GM21528 (cell line): Measurements from ENCODE around the gene AKAP8.
"Not testable (repeated sequence)": the region's sequence is repeated elsewhere in the genome, so short reads cannot be mapped to it uniquely, and the experiment has no call there.

Source experiments
- ATAC-seq: cut with Tn5 transposase; IDR thresholded peaks from one replicate; pipeline ENCODE4 v1.9.1; 2021; ENCODE audit warnings: mild to moderate bottlenecking, moderate library complexity; ENCODE audit not compliant: unreplicated experiment, low FRiP score

The AKAP8 gene

DNA sequence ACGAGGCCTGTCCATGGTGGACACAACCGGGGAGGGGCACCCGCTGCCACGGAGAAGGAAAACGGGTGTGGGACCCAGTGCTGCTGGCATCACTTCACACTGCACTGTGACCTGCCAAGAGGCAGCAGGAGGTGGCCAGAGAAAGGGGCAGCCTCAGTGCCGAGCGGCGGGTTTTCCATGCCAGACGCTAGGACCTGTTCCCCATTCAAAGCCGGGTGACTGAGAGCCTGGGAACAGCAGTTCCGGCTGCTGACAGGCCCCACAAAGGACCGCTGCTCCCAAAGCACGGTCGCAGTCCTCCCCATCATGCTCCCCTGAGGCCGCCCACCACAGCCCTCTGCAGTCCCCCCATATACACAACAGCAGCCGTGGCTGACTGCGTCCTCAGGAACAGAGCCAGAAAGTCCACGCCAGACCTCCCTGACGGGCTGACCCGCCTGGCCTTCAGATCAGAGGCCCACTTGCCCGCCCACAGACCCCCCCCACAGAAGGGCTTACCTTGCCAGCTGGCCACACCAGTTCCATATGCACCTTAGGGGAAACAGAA is 5.4 kb downstream of the AKAP8 start:
- no peak for ATAC-seq

DNA sequence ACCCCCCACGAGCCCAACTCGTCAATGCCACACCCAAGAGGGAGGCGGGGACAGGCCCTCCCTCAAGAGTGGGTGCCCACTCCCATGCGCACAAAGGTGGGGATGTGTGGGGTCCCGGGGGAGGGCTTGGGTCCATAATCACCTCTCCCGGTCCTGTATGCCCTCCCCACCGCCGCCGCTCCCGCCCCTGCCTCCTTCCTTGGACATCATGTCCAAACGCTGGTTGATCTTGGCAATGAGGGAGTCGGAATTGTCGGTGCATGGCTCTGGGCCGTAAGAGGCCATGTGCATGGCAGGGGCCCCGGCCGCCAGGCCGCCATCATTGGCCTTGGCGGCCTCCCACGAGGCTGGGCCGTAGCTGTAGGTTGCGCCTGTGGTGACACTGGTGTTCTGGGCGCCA is 5.9 kb downstream of the AKAP8 start:
- no peak for ATAC-seq

DNA sequence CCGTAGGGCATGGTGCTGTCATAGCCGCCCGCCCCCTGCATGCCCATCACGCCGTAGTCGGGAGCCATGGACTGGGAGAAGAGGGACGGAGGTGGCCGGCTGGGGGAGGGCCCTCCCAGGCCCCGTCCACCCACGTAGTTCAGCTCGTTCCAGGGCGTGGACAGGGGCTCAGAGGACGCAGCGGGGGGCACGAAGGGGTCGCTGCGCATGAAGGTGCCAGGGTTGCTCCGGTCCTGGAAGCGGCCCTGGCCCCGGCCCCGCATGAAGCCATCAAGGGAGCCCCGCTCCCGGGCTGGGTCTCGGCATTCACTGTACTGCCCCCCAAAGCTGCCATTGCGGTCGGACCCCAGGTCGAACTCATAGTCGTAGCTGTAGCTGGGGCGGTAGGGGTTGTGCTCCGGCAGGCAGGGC is 6.7 kb downstream of the AKAP8 start:
- ATAC-seq: no peak

DNA sequence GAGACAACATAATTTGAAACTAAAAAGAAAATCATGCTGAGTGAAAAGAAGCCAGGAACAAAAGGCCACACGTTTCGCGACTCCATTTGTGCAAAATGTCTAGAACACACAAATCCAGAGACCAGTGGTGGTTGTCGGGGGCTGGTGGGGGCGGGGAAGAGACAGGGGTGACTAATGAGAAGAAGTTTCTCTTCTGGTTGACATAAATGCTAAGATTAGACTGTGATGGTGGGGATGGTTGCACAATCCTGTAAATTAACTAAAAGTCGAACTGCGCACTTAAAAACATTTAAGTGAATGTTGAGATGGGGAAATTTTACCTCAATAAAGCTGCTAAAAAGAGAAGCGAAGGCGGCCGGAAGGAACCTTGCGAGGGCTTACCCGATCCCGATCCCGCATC is 7.1 kb downstream of the AKAP8 start:
- no peak for ATAC-seq

DNA sequence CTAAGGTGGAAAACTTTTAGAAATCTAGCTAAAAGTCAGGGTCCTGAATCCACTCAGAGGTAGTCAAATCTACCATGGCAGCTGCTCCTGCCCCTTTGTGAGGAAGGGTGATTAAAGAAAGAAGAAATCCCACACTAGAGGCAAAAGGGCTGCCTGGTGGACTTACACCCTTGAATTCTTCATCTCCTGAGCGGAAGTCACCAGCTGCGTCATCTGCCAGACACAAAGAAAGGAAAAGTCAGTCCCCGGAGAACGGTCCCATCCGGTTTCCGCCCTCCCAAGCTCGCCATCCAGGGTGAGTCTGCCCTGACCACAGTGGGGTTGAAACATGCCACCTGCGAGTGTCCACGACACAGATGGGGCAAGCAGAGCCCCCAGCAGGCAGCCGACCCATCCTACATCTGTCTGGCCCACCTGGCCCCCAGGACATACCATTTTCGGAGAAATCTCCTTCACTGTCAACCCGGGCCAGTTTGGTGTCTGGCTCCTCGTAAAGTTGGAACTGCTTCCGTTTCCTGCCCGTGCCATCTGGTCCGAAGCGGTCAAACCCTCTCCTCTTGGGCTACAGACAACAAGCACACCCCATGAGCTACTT is 7.7 kb downstream of the AKAP8 start:
- no peak for ATAC-seq

DNA sequence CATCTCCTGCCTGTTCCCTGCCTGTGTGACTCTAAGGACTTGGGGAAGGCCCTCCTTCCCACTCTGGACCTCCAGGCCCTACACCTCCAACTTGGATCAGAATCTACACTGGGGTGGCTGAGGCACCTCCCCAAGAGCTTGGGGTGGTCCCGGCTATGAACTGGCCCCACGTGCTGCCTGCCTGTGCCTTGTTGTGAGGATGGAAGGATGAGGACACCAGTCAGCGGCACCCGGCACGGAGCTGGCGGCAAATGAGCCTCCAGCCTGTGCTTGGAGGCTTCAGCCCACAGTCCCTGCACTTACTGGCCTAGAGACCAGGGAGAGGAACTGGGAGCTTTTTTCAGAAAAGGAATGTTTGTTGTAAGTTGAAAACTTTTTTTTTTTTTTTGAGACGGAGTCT is 8.5 kb downstream of the AKAP8 start:
- no peak for ATAC-seq

DNA sequence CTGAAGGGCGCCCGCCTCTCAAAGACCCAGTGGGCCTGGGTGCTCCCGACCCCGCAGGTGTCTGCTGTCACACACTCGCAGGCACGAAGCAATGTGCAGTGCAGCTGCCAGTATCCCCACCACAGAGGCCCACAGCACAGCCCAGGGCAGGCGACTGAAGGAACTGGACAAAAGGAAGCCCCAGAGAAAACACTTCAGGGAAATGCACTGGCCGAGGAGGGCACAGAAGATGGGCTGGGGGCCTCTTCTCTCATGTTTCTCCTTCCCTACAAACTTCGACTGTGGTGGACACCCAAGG is 10.0 kb downstream of the AKAP8 start:
- ATAC-seq: no peak

DNA sequence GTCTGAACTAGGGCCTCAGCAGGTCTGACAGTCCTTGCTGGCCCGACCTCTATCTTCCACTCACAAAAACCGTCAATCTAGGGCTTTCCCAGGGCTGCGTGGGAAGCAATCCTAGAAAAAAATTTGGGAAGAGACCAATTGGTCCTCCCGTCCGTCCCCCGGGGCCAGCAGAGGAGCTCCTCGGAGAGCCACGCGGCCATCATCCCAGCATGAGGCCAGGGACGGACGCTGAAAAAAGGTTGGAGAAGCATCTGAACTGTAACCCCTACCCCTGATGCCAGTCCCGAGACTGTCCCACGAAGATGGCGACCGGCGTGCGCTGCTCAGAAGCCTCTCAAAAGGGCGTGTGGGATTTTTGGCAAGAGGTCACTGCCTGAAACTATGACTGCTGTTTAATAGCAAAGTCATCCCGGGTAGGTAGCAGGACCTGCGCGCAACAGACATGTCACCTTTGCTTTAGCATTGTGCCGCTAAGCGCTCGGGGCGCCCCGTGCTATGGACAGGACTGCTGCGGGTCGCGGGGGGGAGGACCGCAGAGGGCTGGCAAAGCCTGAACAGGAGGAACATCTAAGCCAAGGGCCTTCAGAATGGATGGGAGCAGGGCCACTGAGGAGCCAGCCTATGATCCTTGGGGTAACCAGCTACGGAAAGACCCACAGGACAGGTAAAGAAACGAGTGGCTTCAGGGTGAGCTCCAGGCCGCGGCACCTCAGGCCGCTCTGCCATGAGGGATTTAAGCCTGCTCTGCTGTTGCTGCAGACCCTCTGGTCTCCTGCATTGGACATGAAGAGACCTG is 10.6 kb downstream of the AKAP8 start:
- ATAC-seq: no peak

DNA sequence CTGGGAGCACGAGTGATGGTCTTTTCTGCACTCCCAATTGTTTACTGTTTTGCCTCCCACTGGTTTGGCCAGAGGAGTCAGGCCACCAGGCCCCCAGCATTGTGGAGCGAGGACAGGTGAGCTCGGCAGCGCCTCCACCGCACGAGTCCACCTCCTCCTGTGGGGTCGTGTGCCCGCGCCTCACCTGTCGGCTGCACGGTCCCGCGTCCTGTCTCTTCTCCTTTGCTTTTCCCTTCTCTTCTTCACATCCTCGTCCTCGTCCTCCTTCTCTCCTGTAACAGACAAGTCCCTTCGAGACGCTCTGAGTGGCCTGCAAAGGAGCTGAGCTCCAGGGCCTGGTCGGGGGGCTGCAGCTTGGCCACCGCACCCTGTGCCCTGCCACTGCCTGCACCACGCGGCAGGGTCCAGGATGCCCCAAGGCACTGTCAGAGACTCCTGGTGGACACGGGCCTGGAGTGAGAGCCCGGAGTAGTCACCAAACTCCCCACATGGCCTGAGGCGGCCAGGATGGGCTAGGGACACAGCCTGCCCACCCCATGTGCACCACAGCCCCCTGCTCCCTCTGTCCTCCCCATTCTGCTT is 11.4 kb downstream of the AKAP8 start:
- no peak for ATAC-seq

DNA sequence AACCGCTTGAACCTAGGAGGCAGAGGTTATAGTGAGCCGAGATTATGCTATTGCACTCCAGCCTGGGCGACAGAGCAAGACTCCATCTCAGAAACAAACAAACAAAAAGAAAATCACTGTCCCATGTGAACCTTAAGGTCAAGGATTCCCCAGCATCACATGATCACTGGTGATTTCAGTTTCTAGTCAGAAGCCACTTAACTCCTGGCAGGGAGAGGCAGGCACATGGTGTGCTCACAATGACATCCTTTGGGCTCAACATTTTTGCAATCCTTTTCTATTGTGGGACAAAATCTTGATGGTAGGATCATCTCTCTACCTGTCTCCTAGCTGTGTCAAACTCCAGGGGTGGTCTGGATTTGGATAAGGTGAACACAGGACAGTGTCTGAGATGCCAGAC is 12.1 kb downstream of the AKAP8 start:
- ATAC-seq: no peak

DNA sequence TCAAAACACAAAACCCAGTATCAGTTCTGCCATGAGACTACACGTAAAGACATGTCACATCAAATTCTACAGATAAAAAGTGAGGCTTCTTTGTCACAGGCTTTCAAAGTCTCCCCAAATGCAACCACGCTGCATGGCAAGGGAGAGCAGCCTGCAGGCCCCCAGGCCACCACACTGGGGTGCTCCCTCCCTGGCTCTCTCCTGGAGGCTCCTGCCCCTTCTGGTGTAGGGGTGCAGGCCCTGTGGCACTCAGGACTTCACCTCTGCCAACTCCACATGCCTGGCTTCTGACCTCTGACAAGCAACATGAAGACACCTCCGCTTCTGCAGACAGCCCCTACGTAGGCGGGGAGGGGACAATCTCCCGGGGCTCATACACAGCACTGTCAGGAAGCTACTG is 14.3 kb downstream of the AKAP8 start:
- ATAC-seq: no peak

DNA sequence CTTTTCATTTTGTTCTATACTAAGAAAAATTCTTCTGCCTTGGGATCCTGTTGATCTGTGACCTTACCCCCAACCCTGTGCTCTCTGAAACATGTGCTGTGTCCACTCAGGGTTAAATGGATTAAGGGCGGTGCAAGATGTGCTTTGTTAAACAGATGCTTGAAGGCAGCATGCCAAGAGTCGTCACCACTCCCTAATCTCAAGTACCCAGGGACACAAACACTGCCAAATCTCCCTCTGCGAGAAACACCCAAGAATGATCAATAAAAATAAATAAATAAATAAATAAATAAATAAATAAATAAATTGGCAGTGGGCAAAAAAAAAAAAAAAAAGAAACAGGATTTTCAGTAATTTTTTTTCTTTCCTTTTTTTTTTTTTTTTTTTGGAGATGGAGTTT is 15.8 kb downstream of the AKAP8 start:
- not testable (repeated sequence) for ATAC-seq

DNA sequence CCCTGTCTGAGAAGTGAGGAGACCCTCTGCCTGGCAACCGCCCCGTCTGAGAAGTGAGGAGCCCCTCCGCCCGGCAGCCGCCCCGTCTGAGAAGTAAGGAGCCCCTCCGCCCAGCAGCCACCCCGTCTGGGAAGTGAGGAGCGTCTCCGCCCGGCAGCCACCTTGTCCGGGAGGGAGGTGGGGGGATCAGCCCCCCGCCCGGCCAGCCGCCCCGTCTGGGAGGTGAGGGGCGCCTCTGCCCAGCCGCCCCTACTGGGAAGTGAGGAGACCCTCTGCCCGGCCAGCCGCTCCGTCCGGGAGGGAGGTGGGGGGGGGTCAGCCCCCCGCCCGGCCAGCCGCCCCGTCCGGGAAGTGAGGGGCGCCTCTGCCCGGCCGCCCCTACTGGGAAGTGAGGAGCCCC is 16.5 kb downstream of the AKAP8 start:
- ATAC-seq: not testable (repeated sequence)

DNA sequence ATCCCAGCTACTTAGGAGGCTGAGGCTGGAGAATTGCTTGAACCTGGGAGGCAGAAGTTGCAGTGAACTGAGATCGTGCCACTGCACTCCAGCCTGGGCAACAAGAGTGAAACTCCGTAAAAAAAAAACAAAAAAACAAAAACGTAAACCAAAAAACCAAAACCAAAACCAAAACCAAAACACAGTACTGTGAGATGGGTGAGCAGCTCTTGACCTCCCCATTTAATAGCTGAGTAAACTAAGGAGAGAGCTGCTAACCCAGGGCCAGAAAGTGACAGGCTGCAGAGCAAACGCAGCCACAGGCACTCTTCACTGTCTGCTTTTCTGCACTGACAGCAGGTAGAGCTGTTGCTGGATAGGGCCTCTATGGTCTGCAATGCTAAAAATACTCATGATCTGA is 19.6 kb downstream of the AKAP8 start:
- ATAC-seq: not testable (repeated sequence)

DNA sequence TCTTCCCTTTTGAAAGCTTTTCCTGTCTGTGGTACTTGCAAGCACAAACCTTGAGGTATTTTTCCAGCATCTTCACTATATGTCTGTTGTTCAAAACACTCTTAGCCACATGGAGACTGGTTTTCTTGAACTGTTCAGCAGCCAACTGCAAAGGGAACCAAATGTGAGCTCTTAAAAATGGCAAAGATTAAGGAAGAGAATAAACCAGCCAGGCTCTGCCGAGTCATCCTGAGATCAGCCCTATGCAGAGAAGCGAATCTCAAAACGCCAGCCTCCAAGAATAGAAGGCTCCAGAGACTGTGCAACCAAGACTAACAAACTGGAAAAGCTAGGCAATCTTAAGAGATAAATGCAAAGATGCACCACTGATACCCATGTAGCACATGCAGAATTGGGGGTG is 20.7 kb downstream of the AKAP8 start:
- ATAC-seq: no peak

DNA sequence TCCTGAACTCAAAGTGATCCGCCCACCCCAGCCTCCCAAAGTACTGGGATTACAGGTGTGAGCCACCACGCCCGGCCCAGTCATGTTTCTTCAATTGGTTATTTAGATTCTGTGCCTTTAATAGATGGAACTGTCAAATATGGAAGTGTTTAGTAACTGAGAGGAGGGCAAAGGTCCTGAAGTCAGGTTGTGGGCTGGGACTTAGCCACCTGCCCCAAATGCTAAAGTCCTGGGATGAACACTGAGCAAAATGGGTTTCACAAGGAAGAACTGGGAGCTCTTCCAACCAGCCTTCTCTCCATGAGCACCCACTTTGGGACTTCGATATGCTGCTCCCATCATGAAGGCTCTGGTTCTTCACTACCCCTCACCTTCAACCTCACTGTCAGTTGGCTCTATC is 21.7 kb downstream of the AKAP8 start:
- no peak for ATAC-seq

DNA sequence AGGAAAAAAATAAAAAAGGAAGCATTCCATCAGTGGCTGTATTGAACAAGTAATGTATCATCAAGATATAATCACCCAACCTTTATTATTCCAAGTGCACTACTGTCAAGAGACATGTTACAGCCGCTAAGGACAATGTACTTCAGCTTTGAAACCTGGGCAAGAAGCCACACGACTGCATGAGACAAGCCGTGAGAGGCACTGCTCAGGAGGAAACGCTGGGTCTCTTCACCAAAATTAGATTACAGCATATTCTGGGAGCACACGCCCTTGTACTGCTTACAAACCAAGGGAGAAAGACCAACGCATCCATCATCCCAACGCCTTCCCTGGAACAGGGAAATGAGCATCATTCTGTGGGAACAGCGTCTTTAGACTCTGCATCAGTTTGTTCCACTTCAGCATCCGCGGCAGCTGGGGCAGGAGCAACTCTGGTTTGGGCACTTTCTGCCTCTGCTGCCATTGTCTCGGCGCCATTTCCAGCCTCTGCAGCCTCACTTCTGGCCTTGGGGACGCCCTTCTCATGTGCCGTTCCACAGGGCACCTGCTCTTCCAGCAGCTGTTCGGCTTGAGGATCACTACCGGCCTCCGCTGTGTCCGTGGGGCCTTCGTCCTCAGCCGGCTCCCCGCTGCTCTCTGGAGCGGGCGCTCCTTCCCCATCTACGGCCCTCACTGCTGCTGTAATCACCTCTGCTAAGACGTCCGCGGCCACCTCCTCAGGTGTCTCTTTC is 24.9 kb downstream of the AKAP8 start:
- no peak for ATAC-seq

DNA sequence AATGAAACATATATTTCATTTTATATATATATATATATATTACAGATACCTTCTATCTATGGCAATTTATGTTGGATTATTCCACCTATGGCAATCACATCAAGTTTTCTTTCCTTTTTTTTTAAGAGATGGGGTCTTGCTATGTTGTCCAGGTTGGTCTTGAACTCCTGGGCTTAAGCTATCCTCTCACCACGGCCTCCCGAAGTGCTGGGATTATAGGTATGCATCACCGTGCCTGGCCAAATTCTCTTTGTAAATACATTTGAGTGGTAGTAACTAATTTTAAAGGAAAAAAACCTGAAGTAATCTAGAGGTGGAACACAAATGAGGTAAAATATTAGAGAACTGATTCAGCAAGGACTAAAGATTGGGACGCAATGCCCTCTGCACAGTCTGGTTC is 25.7 kb downstream of the AKAP8 start:
- no peak for ATAC-seq

DNA sequence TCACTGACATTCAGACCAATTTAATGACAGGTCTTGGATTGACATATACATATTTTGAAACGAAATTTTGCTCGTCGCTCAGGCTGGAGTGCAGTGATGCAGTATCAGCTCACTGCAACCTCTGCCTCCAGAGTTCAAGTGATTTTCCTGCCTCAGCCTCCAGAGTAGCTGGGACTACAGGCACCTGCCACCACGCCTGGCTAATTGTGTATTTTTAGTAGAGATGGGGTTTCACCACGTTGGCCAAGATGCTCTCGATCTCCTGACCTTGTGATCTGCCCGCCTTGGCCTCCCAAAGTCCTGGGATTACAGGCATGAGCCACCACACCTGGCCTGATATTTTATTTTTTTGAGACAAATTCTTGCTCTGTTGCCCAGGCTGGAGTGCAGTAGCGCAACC is 27.1 kb downstream of the AKAP8 start:
- not testable (repeated sequence) for ATAC-seq

DNA sequence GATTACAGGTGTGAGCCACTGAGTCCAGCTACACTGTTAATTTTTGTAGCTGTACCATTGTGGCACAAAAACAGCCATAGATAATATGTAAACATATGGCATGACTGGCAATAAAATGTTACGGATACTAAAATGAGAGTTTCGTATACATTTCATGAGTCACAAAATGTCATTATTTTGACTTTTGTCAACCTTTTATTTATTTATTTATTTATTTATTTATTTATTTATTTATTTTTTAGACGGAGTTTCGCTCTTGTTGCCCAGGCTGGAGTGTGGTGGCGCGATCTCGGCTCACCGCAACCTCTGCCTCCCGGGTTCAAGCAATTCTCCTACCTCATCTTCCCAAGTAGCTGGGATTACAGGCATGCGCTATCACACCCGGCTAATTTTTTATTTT is 38.3 kb downstream of the AKAP8 start:
- ATAC-seq: not testable (repeated sequence)

DNA sequence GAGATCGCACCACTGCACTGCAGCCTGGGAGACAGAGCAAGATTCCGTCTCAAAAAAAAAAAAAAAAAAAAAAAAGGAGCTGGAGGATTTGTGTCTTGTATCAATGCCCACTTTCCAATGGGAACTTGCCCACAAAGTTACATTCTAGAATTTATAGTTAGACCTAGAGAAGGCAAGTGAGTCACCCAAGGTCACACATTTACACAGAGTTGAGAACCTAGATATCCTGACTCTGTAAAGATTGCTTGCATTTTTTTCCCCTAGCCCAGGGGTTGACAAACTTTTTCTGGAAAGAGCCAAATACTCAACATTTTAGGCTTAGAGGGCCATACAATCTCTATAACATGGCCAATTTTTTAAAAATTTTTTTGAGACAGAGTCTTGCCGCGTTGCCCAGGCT is 39.5 kb downstream of the AKAP8 start:
- no peak for ATAC-seq
